ENCODE data around the gene HBM.
"Not testable (repeated sequence)": the region's sequence is repeated elsewhere in the genome, so short reads cannot be mapped to it uniquely, and the experiment has no call there.

HBM gene

DNA sequence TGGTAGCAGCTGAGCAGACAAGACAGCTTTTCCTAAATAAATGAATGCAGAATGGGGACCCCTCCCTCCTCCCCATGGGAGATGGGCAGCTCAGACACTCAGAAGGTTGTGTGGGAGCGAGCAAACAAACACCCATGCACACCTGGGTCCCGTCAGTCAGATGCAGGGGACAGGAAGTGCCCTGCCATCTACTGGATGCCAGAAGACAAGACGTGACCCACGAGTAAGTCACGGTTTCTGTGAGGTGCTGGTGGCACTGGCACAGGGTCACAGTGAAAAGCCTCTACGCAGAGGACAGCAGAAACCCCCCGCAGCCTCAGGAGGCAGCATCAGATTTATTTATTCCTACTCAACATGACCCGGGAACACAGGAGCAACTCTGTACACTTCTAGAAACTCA lies 22.9 kb downstream of the HBM start:
- DNase-seq, result no peak

DNA sequence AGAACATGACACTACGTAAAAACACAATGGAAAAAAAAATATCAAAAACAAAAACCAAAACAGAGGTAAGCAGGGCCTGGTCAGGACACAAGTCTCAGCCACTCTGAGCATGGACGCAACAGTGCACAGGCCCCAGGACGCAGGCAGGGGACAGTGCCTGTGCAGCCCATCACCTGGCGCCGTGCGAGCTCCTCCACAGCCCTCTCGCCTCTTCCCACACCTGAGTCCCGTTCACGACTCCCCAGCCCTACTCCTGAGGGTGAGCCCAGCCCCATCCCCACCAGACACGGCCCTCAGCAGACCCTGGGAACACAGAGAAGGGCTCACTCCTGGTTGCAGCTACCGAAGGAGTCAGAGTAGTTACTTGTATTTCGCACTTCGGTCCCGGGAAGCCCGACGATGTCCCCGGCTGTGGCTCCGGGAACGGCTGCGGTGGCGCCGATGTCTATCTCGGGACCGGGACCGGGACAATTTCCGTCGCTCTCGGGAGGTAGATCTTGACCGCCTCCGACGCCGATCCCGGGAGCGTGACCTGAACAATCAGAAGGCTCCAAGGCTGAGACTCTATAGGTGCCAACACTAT lies 23.9 kb downstream of the HBM start:
- DNase-seq, result no peak

DNA sequence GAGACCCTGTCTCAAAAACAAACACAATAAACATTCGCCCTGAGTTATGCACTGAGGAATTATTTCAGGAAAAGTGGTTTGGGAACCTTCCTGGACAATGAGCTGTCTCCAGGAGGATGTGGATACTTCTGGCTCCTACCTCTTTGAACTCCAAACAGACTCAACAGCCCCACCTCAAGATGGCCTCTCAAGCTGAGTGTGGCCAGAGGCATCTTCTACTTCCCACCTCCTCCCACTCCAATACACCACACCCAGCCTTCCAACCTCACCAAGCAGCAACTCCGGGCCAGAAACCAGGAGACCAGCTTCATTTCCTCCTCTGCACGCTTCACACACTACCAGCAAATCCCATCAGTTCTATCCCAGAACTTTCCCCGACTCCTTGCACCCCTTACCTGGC lies 26.1 kb downstream of the HBM start:
- DNase-seq, result no peak

DNA sequence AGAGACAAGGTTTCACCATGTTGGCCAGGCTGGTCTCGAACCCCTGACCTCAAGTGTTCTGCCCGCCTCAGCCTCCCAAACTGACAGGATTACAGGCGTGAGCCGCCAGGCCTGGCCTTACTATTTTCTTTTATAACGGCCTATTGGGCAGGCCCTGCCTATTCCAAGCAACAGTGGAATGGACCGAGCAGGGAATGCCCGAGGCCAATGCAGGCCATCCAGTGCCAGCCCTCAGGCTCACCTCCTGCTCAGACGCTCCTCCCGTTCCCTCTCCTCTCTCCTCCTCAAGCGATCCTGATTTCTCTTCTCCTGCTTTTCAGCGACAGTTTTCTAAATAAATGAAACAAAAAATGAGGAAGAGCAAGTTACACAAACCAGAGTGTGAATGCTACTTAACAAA lies 26.9 kb downstream of the HBM start:
- no peak for DNase-seq

DNA sequence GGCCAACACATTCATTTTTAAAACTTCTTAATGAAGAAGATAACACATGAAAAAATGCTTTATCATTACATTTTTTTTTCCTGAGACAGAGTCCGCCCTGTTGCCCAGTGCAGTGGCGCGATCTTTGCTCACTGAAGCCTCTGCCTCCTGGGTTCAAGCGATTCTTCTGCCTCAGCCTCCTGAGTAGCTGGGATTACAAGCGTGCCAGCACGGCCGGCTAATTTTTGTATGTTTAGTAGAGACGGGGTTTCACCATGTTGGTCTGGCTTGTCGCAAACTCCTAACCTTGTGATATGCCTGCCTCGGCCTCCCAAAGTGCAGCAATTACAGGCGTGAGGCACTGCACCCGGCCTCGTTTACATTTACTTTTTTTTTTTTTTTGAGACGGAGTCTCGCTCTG lies 27.7 kb downstream of the HBM start:
- DNase-seq, result no peak

DNA sequence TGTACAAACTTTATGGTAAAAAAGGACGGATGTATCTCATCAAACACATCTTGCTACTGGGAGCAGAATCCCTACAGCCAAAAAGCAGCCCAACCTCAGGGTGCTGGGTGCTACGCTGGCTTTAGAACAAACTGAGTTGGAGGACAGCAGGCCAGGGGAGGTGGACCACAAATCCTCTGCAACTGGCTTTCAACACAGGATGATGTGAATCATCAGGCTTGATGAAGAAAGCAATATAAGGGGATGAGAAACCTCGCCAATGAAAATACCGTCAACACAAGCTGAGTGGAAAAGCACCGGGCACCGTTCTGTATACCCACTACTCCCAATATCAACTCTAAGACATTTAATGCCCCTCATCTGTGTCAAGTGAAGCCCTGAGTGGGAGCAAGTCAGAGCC lies 28.7 kb downstream of the HBM start:
- no peak for DNase-seq

DNA sequence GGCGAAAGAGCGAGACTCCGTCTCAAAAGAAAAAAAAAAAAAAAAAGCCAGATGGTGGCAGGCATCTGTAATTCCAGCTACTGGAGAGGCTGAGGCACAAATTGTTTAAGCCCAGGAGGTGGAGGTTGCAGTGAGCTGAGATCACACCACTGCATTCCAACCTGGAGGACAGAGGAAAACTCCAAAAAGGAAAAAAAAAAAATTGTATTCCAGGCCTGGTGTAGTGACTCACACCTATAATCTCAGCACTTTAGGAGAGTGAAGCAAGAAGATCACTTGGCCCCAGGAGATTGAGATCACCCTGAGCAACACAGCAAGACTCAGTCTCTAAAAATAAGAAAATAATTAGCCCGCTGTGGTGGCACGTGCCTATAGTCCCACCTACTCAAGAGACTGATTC lies 34.6 kb downstream of the HBM start:
- no peak for DNase-seq

DNA sequence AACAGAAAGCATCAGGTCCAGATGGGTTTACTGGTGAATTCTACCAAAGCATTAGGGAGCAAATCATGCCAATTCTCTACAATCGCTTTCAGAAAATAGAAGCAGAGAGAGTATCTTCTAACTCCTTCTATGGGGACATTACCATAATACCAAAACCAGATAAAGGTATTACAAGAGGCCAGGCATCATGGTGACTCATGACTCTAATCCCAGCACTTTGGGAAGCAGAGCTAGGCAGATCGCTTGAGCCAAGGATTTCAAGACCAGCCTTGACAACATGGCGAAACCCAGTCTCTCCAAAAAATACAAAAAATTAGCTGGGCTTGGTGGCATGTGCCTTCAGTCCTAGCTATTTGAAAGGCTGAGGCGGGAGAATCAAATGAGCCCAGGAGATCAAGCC lies 37.5 kb downstream of the HBM start:
- DNase-seq, result no peak

DNA sequence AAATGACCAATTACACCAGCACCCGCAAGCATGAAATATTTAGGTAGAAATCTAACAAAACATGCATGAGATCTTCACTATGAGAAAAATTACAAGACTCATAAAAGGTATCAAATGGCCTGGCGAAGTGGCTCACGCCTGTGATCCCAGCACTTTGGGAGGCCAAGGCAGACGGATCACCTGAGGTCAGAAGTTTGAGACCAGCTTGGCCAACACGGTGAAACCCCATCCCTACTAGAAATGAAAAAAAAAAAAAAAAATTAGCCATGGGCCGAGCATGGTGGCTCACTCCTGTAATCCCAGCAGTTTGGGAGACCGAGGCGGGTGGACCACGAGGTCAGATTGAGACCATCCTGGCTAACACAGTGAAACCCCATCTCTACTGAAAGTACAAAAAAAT lies 38.3 kb downstream of the HBM start:
- not testable (repeated sequence) for DNase-seq

DNA sequence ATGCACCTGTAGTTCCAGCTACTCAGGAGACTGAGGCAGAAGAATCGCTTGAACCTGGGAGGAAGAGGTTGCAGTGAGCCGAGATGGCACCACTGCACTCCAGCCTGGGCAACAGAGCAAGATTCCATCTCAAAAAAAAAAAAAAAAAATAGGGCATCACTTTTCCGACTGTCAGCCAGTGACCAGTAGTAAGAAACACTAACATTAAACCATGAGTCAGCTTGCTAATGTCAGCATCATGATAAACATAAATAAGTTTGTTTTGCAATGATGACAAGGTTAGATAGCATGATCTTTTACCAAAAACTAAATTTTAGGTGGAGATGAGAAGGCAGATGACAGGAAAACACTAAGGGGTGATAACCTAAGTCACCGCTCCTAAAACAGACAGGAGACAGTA lies 43.6 kb downstream of the HBM start:
- DNase-seq, result not testable (repeated sequence)

DNA sequence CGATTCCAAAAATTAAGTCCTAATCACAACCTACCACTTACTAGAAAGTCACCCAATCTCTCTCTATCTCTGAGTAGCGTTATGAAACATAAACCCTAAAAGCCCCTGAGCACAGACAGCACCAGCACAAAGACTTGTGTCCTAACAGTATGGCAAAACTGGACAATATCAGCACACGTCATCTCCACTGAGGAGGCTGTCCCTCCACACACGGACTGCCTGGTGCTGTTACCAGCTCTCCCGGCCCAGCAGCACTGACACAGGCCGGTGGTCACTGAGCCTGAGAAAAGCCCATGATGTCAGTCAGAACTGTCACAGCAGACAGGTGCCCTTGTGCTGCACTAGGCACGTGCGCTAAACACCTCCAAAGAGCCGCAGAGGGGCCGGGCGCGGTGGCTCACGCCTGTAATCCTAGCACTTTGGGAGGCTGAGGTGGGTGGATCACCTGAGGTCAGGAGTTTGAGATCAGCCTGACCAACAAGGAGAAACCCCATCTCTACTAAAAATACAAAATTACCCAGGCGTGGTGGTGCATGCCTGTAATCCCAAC lies 45.9 kb downstream of the HBM start:
- not testable (repeated sequence) for DNase-seq

DNA sequence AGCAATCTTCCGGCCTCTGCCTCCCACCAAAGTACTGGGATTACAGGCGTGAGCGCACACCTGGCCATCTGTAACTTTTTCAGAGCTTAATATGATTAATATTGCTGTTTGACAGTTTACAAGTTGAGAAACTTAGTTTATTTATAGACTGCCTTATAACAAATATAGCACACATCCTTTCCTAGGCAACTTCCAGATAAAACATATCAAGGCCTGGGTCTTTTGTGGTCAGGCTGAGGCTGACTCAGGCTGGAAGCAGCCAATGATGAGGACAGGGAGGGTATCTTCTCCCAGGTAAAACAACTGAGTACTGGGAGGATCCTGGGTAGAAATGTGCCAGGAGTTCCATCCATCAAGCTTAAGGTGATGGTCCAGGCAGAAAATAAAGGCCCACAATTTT lies 47.2 kb downstream of the HBM start:
- no peak for DNase-seq

Measured in NCI-H510A treated with DMSO at 0.1 percent for 48 hours (cell line).